ENCODE data around the gene ZYG11B. TPM values are rescaled to one million over a fixed set of nuclear protein-coding genes. Genes with fewer than 3 reads are reported as not detected.
"Not testable (repeated sequence)": the region's sequence is repeated elsewhere in the genome, so short reads cannot be mapped to it uniquely, and the experiment has no call there.

Gene ZYG11B

GRCh38 chr1:52862666-52863458, 136.6 kb downstream of the ZYG11B start:
- Histone ChIP-seq H3K4me1 (ENCODE audit: control insufficient read depth, insufficient read depth, low read length) (no peaks in the 10 kb centered on the region), H3K4me2 (ENCODE audit: low read length) (no peak overlapping the region), H3K9ac (ENCODE audit: low read depth, low read length) (no peak overlapping the region), H3K4me3 (ENCODE audit: low read length) (no peak overlapping the region), H3K27me3 (ENCODE audit: control insufficient read depth, insufficient read depth, low read length) (no peaks in the 10 kb centered on the region), H3K36me3 (ENCODE audit: insufficient read depth, low read length) (no peaks in the 10 kb centered on the region), H3K9me3 (replicated peaks; ENCODE audit: low read length) (no peaks in the 10 kb centered on the region)

GRCh38 chr1:52867087-52867863, 141.0 kb downstream of the ZYG11B start:
- no peaks in the 10 kb centered on the region for H3K9me3 ChIP-seq (replicated peaks; ENCODE audit: low read length)
- no peak overlapping the region for H3K4me2 ChIP-seq (ENCODE audit: low read length)
- H3K9ac ChIP-seq (ENCODE audit: low read depth, low read length): no peak overlapping the region
- H3K36me3 ChIP-seq (ENCODE audit: insufficient read depth, low read length): no peaks in the 10 kb centered on the region
- H3K4me1 ChIP-seq (ENCODE audit: control insufficient read depth, insufficient read depth, low read length): no peaks in the 10 kb centered on the region
- no peak overlapping the region for H3K4me3 ChIP-seq (ENCODE audit: low read length)
- H3K27me3 ChIP-seq (ENCODE audit: control insufficient read depth, insufficient read depth, low read length): no peaks in the 10 kb centered on the region

GRCh38 chr1:52869727-52870126, 143.5 kb downstream of the ZYG11B start:
- H3K27me3 ChIP-seq (ENCODE audit: control insufficient read depth, insufficient read depth, low read length); H3K9ac ChIP-seq (ENCODE audit: low read depth, low read length); H3K4me2 ChIP-seq (ENCODE audit: low read length); H3K9me3 ChIP-seq (replicated peaks; ENCODE audit: low read length); H3K4me1 ChIP-seq (ENCODE audit: control insufficient read depth, insufficient read depth, low read length); H3K4me3 ChIP-seq (ENCODE audit: low read length); H3K36me3 ChIP-seq (ENCODE audit: insufficient read depth, low read length): not testable (repeated sequence)

- H3K4me3 ChIP-seq (ENCODE audit: low read length): no peak overlapping the region
- no peaks in the 10 kb centered on the region for H3K27me3 ChIP-seq (ENCODE audit: control insufficient read depth, insufficient read depth, low read length)
- no peaks in the 10 kb centered on the region for H3K9me3 ChIP-seq (replicated peaks; ENCODE audit: low read length)
- H3K4me2 ChIP-seq (ENCODE audit: low read length): no peak overlapping the region
- no peaks in the 10 kb centered on the region for H3K36me3 ChIP-seq (ENCODE audit: insufficient read depth, low read length)
- H3K9ac ChIP-seq (ENCODE audit: low read depth, low read length): no peak overlapping the region
- H3K4me1 ChIP-seq (ENCODE audit: control insufficient read depth, insufficient read depth, low read length): no peaks in the 10 kb centered on the region
Observed at GRCh38 chr1:52876843-52877242, 150.6 kb downstream of the ZYG11B start.

Small RNA genes within 50 kb of the gene (small RNA-seq; reads per million reads assigned to genes)
- gene RN7SL62P: not detected
- 16.7 reads per million, percentile 93 among the genes with 10 or more reads in this experiment for gene RNU2-30P
- not detected for gene RNU6-969P
